ENCODE results near the gene ZC3HAV1.

DNA sequence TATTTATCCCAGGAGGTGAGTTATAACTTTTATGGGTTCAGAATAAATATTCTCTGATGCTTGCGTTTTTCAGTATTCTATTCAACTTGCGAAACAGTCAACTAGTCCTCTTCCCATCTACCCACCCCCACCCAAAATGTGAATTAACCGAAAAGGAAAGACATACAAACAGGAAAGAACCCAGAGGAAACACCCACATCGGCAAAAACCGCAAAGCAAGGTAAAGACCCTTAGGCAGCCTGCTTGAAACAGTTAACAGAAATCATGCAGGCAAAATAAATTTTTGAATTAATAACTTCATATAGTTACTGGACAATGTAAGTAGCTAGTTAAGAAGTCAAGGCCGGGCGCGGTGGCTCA is 5.4 kb downstream of the ZC3HAV1 start:
- TF ChIP-seq TAF1 (IDR thresholded peaks at IDR 0.05; ENCODE audit: low read depth) (no peak), EP300 (IDR thresholded peaks at IDR 0.05; ENCODE audit: borderline replicate concordance) (no peak), CREB1 (IDR thresholded peaks at IDR 0.05; ENCODE audit: low read depth) (no peak), YY1 (IDR thresholded peaks at IDR 0.05; ENCODE audit: low read depth) (no peak), EGR1 (IDR thresholded peaks at IDR 0.05) (no peak), NFIC (IDR thresholded peaks at IDR 0.05) (no peak), ZBTB7A (IDR thresholded peaks at IDR 0.05; ENCODE audit: low read depth) (no peak), CEBPB (IDR thresholded peaks at IDR 0.05) (no peak)
- TF ChIP-seq, protein P1, sequence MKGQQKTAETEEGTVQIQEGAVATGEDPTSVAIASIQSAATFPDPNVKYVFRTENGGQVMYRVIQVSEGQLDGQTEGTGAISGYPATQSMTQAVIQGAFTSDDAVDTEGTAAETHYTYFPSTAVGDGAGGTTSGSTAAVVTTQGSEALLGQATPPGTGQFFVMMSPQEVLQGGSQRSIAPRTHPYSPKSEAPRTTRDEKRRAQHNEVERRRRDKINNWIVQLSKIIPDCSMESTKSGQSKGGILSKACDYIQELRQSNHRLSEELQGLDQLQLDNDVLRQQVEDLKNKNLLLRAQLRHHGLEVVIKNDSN (IDR thresholded peaks at IDR 0.05), result no peak
- TF ChIP-seq, protein P2, sequence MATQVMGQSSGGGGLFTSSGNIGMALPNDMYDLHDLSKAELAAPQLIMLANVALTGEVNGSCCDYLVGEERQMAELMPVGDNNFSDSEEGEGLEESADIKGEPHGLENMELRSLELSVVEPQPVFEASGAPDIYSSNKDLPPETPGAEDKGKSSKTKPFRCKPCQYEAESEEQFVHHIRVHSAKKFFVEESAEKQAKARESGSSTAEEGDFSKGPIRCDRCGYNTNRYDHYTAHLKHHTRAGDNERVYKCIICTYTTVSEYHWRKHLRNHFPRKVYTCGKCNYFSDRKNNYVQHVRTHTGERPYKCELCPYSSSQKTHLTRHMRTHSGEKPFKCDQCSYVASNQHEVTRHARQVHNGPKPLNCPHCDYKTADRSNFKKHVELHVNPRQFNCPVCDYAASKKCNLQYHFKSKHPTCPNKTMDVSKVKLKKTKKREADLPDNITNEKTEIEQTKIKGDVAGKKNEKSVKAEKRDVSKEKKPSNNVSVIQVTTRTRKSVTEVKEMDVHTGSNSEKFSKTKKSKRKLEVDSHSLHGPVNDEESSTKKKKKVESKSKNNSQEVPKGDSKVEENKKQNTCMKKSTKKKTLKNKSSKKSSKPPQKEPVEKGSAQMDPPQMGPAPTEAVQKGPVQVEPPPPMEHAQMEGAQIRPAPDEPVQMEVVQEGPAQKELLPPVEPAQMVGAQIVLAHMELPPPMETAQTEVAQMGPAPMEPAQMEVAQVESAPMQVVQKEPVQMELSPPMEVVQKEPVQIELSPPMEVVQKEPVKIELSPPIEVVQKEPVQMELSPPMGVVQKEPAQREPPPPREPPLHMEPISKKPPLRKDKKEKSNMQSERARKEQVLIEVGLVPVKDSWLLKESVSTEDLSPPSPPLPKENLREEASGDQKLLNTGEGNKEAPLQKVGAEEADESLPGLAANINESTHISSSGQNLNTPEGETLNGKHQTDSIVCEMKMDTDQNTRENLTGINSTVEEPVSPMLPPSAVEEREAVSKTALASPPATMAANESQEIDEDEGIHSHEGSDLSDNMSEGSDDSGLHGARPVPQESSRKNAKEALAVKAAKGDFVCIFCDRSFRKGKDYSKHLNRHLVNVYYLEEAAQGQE (IDR thresholded peaks at IDR 0.05; ENCODE audit: low read depth), result no peak
